SW 1271 (cell line): ENCODE results near the gene SREK1.
"Not testable (repeated sequence)": the region's sequence is repeated elsewhere in the genome, so short reads cannot be mapped to it uniquely, and the experiment has no call there.

Experiments
- DNase-seq, 2 experiments: peaks; one replicate each; lab custom pipeline; 2025; lab: John Stamatoyannopoulos, UW

The SREK1 gene

DNA sequence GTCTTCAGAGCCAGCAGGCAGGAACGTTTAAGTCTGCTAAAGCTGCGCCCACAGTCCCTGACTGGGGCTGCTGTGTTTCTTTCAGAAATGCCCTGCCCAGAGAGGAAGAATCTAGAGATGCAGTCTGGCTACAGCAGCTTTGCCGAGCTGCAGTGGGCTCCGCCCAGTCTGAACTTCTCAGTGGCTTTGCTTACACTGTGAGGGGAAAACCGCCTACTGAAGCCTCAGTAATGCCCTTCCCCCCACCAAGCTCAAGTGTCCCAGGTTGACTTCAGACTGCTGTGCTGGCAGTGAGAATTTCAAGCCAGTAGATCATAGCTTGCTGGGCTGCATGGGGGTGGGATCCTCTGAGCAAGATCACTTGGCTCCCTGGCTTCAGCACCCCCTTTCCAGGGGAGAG, 78.4 kb downstream of the SREK1 start:
- DNase-seq, result no peak

DNA sequence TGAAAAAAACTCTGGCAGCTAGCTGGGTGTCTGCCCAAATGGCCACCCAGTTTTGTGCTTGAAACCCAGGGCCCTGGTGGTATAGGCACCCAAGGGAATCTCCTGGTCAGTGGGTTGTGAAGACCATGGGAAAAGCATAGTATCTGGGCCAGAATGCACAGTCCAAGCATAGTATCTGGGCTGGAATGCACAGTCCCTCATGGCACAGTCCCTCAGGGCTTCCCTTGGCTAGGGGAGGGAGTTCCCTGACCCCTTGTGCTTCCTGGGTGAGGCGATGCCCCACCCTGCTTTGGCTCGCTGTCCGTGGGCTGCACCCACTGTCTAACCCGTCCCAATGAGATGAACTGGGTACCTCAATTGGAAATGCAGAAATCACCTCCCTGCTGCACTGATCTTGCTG, 78.8 kb downstream of the SREK1 start:
- not testable (repeated sequence) for DNase-seq

DNA sequence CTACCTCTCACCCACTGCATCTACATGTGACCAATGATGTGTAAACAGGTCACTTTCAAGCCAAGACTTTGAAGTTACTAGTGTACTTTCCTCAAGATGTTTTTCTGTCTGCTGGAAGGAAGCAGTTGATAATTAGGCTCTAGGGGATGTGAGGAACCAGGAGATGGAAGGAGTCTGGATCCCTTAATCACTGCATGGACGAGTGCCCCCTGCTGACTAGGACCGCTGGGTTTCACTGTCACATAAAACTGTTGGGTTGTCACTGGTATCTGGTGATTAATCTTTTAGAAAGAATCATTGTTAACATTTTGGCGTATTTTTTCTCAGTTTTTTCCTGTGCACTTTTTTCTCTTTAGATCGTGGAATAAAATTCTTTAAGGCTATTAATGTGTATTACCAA, 79.5 kb downstream of the SREK1 start:
- no peak for DNase-seq

DNA sequence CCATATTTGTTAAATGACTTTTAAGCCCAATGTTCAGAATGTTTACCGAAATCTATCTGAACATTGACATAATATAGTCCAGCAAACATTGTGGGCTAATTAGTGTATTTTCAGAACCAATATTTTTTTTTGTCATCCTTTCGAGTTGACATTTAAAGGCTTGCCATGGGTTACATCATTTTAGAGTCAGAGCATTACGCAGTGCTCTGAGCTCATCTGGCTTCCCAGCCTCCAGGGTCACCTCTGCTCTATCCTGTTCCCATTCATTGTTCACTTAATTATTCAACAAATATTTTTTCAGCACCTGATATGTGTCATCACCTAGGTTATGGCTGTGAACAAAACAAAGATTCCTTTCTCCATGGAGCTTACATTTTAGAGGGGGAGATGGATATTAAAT, 80.2 kb downstream of the SREK1 start:
- no peak for DNase-seq

DNA sequence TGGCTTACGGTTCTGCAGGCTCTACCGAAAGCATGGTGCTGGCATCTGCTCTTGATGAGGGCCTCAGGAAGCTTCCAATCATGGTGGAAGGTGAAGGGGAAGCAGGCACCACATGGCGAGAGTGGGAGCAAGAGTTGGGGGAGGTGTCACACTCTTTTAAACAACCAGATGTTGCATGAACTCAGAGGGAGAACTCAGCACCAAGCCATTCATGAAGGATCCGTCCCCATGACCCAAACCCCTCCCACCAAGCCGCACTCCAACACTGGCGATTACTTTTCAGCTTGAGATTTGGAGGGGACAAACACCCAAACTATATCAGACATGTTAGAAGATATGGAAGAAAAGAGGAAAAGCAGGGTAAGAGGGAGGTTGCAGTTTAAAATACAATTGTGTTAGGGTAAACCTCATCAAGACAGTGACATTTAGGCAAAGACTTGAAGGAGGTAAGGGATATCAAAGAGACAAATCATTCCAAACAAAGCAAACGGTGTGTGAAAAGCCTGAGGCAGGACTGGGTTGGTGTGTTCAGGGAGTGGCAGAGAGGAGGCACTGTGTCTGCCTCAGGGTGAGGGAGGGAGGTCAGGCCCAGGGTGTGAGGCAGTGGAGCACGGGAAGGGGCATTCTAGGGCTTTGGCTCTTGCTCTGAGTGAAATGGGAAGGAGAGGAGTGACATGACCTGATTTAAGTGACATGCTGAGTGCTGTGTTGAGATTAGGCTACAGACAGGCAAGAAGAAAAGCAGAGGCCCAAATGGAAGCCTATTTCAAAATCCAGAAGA, 80.9 kb downstream of the SREK1 start:
- no peak for DNase-seq

DNA sequence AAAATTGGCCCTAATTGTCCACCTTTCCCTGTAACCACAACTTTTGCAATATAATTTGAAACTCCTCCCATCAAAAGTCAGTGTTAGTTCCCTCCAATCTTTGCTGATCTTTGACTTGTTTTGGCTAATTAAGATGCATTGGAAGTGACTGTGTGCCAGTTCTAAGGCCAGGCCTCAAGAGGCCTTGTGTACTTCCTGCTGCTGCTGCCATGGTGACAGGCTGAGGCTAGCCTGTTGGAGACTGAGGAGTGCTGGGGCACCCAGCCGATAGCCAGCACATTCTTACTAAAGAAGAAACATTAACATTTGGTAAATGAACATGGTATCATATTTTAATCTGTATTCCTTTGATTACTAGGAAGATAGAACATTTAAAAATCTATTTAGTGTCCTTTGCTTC, 86.5 kb downstream of the SREK1 start:
- peak in 1 of 2 experiments; percentile 36 for DNase-seq

DNA sequence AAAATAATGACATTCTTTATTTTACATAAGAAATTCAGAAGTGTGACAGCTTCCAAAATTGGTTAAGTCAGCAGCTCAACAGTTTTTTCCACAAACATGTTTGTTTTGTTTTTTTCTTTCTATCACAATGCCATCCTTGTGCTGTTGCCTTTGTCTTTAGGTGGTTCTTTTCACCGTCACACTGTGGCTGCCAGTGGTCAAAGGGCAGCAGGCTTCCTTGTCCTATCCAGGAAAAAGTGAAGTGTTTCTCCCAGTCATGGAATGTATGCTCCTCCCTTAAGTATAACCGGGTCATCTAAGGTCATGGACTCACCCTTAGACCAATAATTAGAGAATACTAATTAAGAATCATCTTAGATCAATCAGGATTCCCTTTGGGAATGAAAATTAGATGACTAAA, 87.4 kb downstream of the SREK1 start:
- no peak for DNase-seq

DNA sequence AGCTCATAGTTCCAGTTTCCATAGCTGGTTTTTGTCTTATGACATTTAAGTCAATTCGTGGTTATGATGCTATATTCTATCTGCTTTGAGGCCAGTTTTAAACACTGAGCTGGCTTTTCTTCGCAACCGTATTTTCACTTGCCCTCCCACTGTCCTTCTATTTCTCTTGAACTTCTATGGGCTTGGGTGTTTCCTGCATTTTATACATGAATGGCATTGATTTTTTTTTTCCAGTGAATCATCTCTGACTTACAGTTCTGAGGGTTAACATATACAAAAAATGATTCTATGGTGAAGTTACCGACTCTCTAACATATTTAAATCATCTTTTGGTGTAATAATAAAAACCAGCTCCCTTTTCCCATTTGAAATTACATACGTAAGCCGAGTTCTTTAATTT, 88.2 kb downstream of the SREK1 start:
- DNase-seq, result no peak

DNA sequence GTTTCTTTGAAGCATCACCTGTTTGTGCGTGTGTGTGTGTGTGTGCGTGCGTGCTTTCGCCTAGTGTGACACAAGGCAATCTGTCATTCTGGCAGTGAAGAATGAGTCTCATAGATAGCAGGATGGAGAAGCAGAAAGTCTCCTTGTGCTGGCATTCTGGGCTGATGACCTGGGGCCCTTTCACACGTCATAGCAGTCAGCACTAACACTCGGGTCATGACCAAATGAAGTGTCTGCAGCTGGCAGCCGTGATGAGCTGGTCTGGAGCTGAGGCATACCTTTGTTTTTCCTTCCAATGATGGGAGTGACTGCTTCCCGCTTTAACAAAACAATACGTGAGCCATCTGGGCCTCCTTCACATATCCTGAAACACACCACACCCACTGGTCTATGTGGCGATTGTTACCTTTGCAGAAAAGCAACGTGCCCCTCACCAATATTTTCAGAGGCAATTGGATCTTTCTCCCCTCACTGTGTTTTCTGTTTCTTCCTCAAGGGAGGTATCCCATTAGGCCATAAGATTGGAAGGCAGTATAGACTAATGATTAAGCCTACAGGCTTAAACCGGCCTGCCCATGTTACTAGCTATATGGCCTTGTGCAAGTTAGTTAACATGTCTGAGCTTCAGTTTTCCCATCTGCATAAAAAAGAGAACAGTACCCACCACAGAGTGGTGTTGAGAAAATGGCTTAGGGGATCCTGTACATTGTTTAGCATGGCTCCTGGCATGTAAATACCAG, 88.8 kb downstream of the SREK1 start:
- no peak for DNase-seq
